ENCODE measurements around the gene SEC16B. TPM values are rescaled to one million over a fixed set of nuclear protein-coding genes. Genes with fewer than 3 reads are reported as not detected.

The SEC16B gene
- total and polyA plus RNA-seq, 2 donors (not counting 1 experiment from before 2014, with no cell fraction given): 2.7 to 3.1 TPM

DNA sequence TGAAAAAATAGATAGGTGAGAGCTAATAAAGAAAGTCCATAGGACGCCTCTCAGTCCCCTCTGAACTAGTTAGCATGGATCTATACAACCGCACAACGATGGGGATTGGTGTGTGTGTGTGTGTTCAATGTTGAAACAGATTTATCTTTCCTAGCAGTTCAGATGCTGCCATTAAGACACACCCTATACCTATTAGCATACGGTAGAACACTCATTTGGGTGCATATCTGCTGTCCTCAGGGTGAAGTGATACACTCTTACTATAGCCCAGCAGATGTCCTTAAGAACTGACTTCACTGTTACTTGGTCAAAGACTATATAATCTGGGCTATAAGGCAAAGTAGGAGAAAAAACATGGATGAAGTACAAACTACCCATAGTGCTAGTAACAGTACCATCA, 4.6 kb downstream of the SEC16B start:
- no peak for DNase-seq (ENCODE audit: low read depth in 2 of 2)
- no peaks in the 10 kb centered on the region for H3K9me3 ChIP-seq (ENCODE audit: control insufficient read depth, insufficient read depth, low read depth, low read length)
- no peak overlapping the region for H2AFZ ChIP-seq (ENCODE audit: low read length)
- no peaks in the 10 kb centered on the region for H3K36me3 ChIP-seq (ENCODE audit: control insufficient read depth, insufficient read depth, low read length)
- no peak overlapping the region for H3K27ac ChIP-seq (ENCODE audit: insufficient read depth, low read length)
- H3K4me3 ChIP-seq (replicated peaks in 1 of 4; ENCODE audit: control extremely low read depth in 1 of 4, insufficient read depth in 1 of 4, low read depth in 3 of 4, low read length in 4 of 4): no peak overlapping the region
- no peaks in the 10 kb centered on the region for H3K79me2 ChIP-seq (ENCODE audit: control insufficient read depth, insufficient read depth, low read length)
- H3K4me1 ChIP-seq (ENCODE audit: control insufficient read depth, extremely low read depth, insufficient read depth, low read length): no peaks in the 10 kb centered on the region
- TF ChIP-seq CTCF (conservative IDR thresholded peaks at IDR 0.05 in 1 of 2, IDR thresholded peaks at IDR 0.05 in 1 of 2; ENCODE audit: low read depth in 1 of 2, low read length in 2 of 2) (no peak), EZH2 (IDR thresholded peaks at IDR 0.05; ENCODE audit: low read length, missing control alignments) (no peak)
- no peak overlapping the region for H3K4me2 ChIP-seq (ENCODE audit: extremely low read depth, insufficient read depth, low read length)
- H3K9ac ChIP-seq (ENCODE audit: insufficient read depth, low read length): no peak overlapping the region
- H4K20me1 ChIP-seq (ENCODE audit: control insufficient read depth, extremely low read depth, insufficient read depth, low read length): no peaks in the 10 kb centered on the region
- no peaks in the 10 kb centered on the region for H3K27me3 ChIP-seq (ENCODE audit: control insufficient read depth, insufficient read depth, low read length)

- no peaks in the 10 kb centered on the region for H3K4me1 ChIP-seq (ENCODE audit: control insufficient read depth, extremely low read depth, insufficient read depth, low read length)
- no peaks in the 10 kb centered on the region for H3K27me3 ChIP-seq (ENCODE audit: control insufficient read depth, insufficient read depth, low read length)
- no peak overlapping the region for H2AFZ ChIP-seq (ENCODE audit: low read length)
- no peak overlapping the region for H3K27ac ChIP-seq (ENCODE audit: insufficient read depth, low read length)
- no peaks in the 10 kb centered on the region for H3K36me3 ChIP-seq (ENCODE audit: control insufficient read depth, insufficient read depth, low read length)
- no peaks in the 10 kb centered on the region for H3K9me3 ChIP-seq (ENCODE audit: control insufficient read depth, insufficient read depth, low read depth, low read length)
- TF ChIP-seq CTCF (conservative IDR thresholded peaks at IDR 0.05 in 1 of 2, IDR thresholded peaks at IDR 0.05 in 1 of 2; ENCODE audit: low read depth in 1 of 2, low read length in 2 of 2) (no peak), EZH2 (IDR thresholded peaks at IDR 0.05; ENCODE audit: low read length, missing control alignments) (no peak)
- no peak overlapping the region for H3K9ac ChIP-seq (ENCODE audit: insufficient read depth, low read length)
- no peaks in the 10 kb centered on the region for H3K79me2 ChIP-seq (ENCODE audit: control insufficient read depth, insufficient read depth, low read length)
- DNase-seq (ENCODE audit: low read depth in 2 of 2): no peak
- H4K20me1 ChIP-seq (ENCODE audit: control insufficient read depth, extremely low read depth, insufficient read depth, low read length): no peaks in the 10 kb centered on the region
- H3K4me2 ChIP-seq (ENCODE audit: extremely low read depth, insufficient read depth, low read length): no peak overlapping the region
- H3K4me3 ChIP-seq (replicated peaks in 1 of 4; ENCODE audit: control extremely low read depth in 1 of 4, insufficient read depth in 1 of 4, low read depth in 3 of 4, low read length in 4 of 4): no peak overlapping the region
Measured at GRCh38 chr1:177964336-177964735, 5.5 kb downstream of the SEC16B start.

DNA sequence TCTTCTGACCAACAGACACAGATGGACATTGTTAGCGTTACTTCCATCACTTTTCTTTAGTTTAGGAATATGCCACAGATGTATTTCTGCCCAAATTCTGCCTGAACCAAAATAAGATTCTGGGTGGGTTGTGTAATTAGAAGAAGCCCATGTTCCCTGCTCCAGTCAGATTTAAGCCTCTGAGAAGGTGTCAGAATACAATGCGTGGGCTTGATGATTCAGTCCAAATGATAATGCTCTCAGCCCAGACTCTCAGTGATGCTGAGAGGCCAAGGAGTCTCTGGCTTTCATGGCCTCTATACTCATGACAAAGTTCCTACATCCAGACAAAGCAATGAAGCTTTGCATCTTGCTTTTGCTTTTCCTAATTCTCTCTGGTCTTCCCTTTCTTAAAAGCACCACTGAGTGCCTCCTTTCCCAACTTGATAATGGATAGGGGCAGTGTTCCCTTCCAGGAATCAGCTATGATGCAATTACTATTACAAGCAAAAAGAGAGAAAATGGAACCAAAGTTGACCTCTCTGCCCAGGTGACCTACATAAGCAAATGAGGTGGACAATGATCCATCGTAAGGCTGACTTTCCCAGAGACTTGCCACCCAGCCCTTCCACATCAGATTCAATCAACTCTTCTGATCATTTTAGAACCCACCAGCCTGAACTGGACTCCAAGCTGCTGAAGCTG, 8.8 kb downstream of the SEC16B start:
- Histone ChIP-seq H2AFZ (ENCODE audit: low read length) (no peak overlapping the region), H3K27me3 (ENCODE audit: control insufficient read depth, insufficient read depth, low read length) (no peaks in the 10 kb centered on the region), H3K4me3 (replicated peaks in 1 of 4; ENCODE audit: control extremely low read depth in 1 of 4, insufficient read depth in 1 of 4, low read depth in 3 of 4, low read length in 4 of 4) (no peak overlapping the region), H3K9ac (ENCODE audit: insufficient read depth, low read length) (no peak overlapping the region), H3K36me3 (ENCODE audit: control insufficient read depth, insufficient read depth, low read length) (no peaks in the 10 kb centered on the region), H3K9me3 (ENCODE audit: control insufficient read depth, insufficient read depth, low read depth, low read length) (no peaks in the 10 kb centered on the region), H4K20me1 (ENCODE audit: control insufficient read depth, extremely low read depth, insufficient read depth, low read length) (no peaks in the 10 kb centered on the region), H3K4me1 (ENCODE audit: control insufficient read depth, extremely low read depth, insufficient read depth, low read length) (no peaks in the 10 kb centered on the region), H3K27ac (ENCODE audit: insufficient read depth, low read length) (no peak overlapping the region), H3K79me2 (ENCODE audit: control insufficient read depth, insufficient read depth, low read length) (no peaks in the 10 kb centered on the region), H3K4me2 (ENCODE audit: extremely low read depth, insufficient read depth, low read length) (no peak overlapping the region)
- peak in 1 of 2 donors; percentile 20 for DNase-seq (ENCODE audit: low read depth in 2 of 2)
- TF ChIP-seq EZH2 (IDR thresholded peaks at IDR 0.05; ENCODE audit: low read length, missing control alignments): no peak
- TF ChIP-seq CTCF (conservative IDR thresholded peaks at IDR 0.05 in 1 of 2, IDR thresholded peaks at IDR 0.05 in 1 of 2; ENCODE audit: low read depth in 1 of 2, low read length in 2 of 2): no peak

All from fibroblast of lung (primary cell).